PC-3 (cell line): ENCODE measurements around the gene NPLOC4. TPM values are rescaled to one million over a fixed set of nuclear protein-coding genes. Genes with fewer than 3 reads are reported as not detected.

ENCODE experiments used
- ATAC-seq: fragments of 200-7000 bp; cut with Tn5 transposase; 2 replicates; pipeline ENCODE4 v1.9.1; 2020; ENCODE audit warnings: mild to moderate bottlenecking, moderate library complexity
- BruUV-seq: library from RNA; stranded (reverse); fragments of 400-500 nt; replicated peaks from 2 replicates; lab custom pipeline; 2021; lab: Mats Ljungman, UMichigan
- CTCF ChIA-PET: fragments of 300-600 bp; sonication (Branson Sonifier 250); formaldehyde crosslinking; loops from one replicate; lab custom pipeline; 2022; ENCODE audit warnings: antibody characterized with exemption; lab: Charles Lee
- POLR2A ChIA-PET: fragments of 300-600 bp; sonication (Branson Sonifier 250); formaldehyde crosslinking; loops from one replicate; lab custom pipeline; 2022; ENCODE audit warnings: antibody characterized with exemption; ENCODE audit not compliant: unreplicated experiment; lab: Charles Lee
- DNase-seq: peaks from one replicate; pipeline ENCODE4 v3.0.0-alpha.2; 2015
- H2AFZ ChIP-seq: fragments of 300-600 bp; sonication (generic); 2 replicates; pipeline ENCODE4 v1.6.0; 2016; ENCODE audit warnings: antibody characterized with exemption, low read length
- H3F3A ChIP-seq: fragments of 300-600 bp; sonication (generic); one replicate; pipeline ENCODE4 v1.6.0; 2017; ENCODE audit warnings: antibody characterized with exemption, low read length, control low read depth, mild to moderate bottlenecking; ENCODE audit not compliant: unreplicated experiment
- H3K27ac ChIP-seq: fragments of 300-600 bp; sonication (generic); 2 replicates; pipeline ENCODE4 v1.5.1; 2016; ENCODE audit warnings: mild to moderate bottlenecking, low read length
- H3K27me3 ChIP-seq: fragments of 300-600 bp; sonication (generic); 2 replicates; pipeline ENCODE4 v1.6.1; 2016; ENCODE audit warnings: low read length, mixed read lengths
- H3K36me3 ChIP-seq: fragments of 300-600 bp; sonication (generic); 2 replicates; pipeline ENCODE4 v1.6.1; 2016; ENCODE audit warnings: low read depth, mixed run types, low read length, mixed read lengths
- H3K4me1 ChIP-seq: fragments of 300-600 bp; sonication (generic); 2 replicates; pipeline ENCODE4 v1.5.1; 2016; ENCODE audit warnings: low read length; ENCODE audit not compliant: insufficient read depth
- H3K4me2 ChIP-seq: fragments of 300-600 bp; sonication (generic); 2 replicates; pipeline ENCODE4 v1.6.0; 2016; ENCODE audit warnings: low read length
- H3K4me3 ChIP-seq: fragments of 300-600 bp; sonication (generic); 2 replicates; pipeline ENCODE4 v1.5.1; 2016; ENCODE audit warnings: mild to moderate bottlenecking, low read length, mixed read lengths
- H3K79me2 ChIP-seq: fragments of 300-600 bp; sonication (generic); 2 replicates; pipeline ENCODE4 v1.6.1; 2017; ENCODE audit warnings: low read length, mixed read lengths
- H3K9ac ChIP-seq: fragments of 300-600 bp; sonication (generic); 2 replicates; pipeline ENCODE4 v1.6.0; 2016; ENCODE audit warnings: mild to moderate bottlenecking, low read length
- H3K9me2 ChIP-seq: fragments of 300-600 bp; sonication (generic); replicated peaks from 2 replicates; pipeline ENCODE4 v1.6.1; 2016; ENCODE audit warnings: mixed run types, low read length, mixed read lengths
- H3K9me3 ChIP-seq: fragments of 300-600 bp; sonication (generic); 2 replicates; pipeline ENCODE4 v1.6.1; 2016; ENCODE audit warnings: low read length, mixed read lengths
- H4K20me1 ChIP-seq: fragments of 300-600 bp; sonication (generic); 2 replicates; pipeline ENCODE4 v1.6.1; 2016; ENCODE audit warnings: low read length, mixed read lengths
- CTCF ChIP-seq: fragments of 300-600 bp; sonication (generic); conservative IDR thresholded peaks from 2 replicates; pipeline ENCODE4 v1.5.1; 2017; ENCODE audit warnings: antibody characterized with exemption, low read depth, mild to moderate bottlenecking, low read length
- EZH2 ChIP-seq: fragments of 300-600 bp; sonication (generic); IDR thresholded peaks from one replicate; pipeline ENCODE4 v1.6.1; 2017; ENCODE audit warnings: antibody characterized with exemption, mild to moderate bottlenecking, low read length; ENCODE audit not compliant: unreplicated experiment
- EZH2phosphoT487 ChIP-seq: fragments of 300-600 bp; sonication (generic); IDR thresholded peaks from 2 replicates; pipeline ENCODE4 v1.6.1; 2018; ENCODE audit warnings: mild to moderate bottlenecking, antibody characterized with exemption, low read length, borderline replicate concordance
- intact Hi-C: fragments of 100-400 bp; cut with micrococcal nuclease; formaldehyde crosslinking; loops from 2 replicates; pipeline ENCODE4 v1.9.0; 2023
- total RNA-seq: library from RNA; depleted of rRNA; stranded (reverse); fragments of >200 nt; gene quantifications from 2 replicates; pipeline ENCODE4 v1.2.3, GENCODE V29; 2014

NPLOC4 gene
- total RNA-seq, 1 experiment from 2014 or later = 109 TPM

- no TSS peak for BruUV-seq
- Histone ChIP-seq H2AFZ (peak within 1 kb of the TSS; percentile 70), H3K4me2 (peak within 1 kb of the TSS; percentile 96), H3K9me2 (no peaks in the 10 kb centered on the region), H3K27me3 (no peaks in the 10 kb centered on the region), H3K4me3 (peak within 1 kb of the TSS; percentile 99), H4K20me1 (peaks cover 39% of the 10 kb centered on the region), H3K36me3 (peaks cover 29% of the 10 kb centered on the region), H3F3A (peaks cover 22% of the 10 kb centered on the region), H3K79me2 (peaks cover 76% of the 10 kb centered on the region), H3K9ac (peak within 1 kb of the TSS; percentile 91), H3K27ac (peak within 1 kb of the TSS; percentile 88), H3K4me1 (peaks cover 38% of the 10 kb centered on the region), H3K9me3 (no peaks in the 10 kb centered on the region)
- ChIA-PET CTCF (no interaction called here), POLR2A (interaction anchor here (0.6 to 0.7 kb wide), 3 partner anchors 28 to 450 kb away, joined by 3 to 5 read pairs (median 3); no protein-coding TSS in a partner anchor)
- peak; percentile 95 for DNase-seq
- peak; percentile 25 for ATAC-seq
- TF ChIP-seq EZH2phosphoT487 = no peak
- no peak for TF ChIP-seq EZH2
- TF ChIP-seq CTCF = no peak
- intact Hi-C loops = loop anchor here (10.0 kb wide), 1 partner anchor 118 kb away; the partner anchor contains the start of gene BAHCC1
Observed at GRCh38 chr17:81512562-81513371, 124.1 kb downstream of the NPLOC4 start, which contains the start of gene ACTG1. Gene ACTG1 (minus strand): TSS chr17:81512799. CDS start chr17:81512354, 445 bp downstream.

GRCh38 chr17:81511804-81512561, 124.9 kb downstream of the NPLOC4 start:
- Histone ChIP-seq H3K27me3 (no peaks in the 10 kb centered on the region), H3K36me3 (peaks cover 29% of the 10 kb centered on the region), H2AFZ (no peak overlapping the region), H3F3A (peaks cover 22% of the 10 kb centered on the region), H3K4me1 (peaks cover 34% of the 10 kb centered on the region), H3K9me2 (no peaks in the 10 kb centered on the region), H4K20me1 (peaks cover 39% of the 10 kb centered on the region), H3K9ac (peak overlapping the region; percentile 91), H3K79me2 (peaks cover 72% of the 10 kb centered on the region), H3K27ac (peak overlapping the region; percentile 42), H3K9me3 (no peaks in the 10 kb centered on the region), H3K4me2 (peak overlapping the region; percentile 88), H3K4me3 (peak overlapping the region; percentile 99)
- DNase-seq = no peak
- intact Hi-C loops = loop anchor here (10.0 kb wide), 1 partner anchor 117 kb away; the partner anchor contains the start of gene BAHCC1
- ChIA-PET POLR2A (interaction anchor here (0.6 to 0.7 kb wide), 3 partner anchors 28 to 218 kb away, joined by 3 to 11 read pairs (median 5); no protein-coding TSS in a partner anchor), CTCF (no interaction called here)
- ATAC-seq = no peak; the same call in 1 of the 2 replicates
- TSS peak; percentile 62 for BruUV-seq
- TF ChIP-seq EZH2 (no peak), EZH2phosphoT487 (no peak), CTCF (no peak)
